Mesenchymal stem cell (in vitro differentiated cells and primary cell): ENCODE data around the gene PDE2A.
A peak's percentile ranks its signal among the peaks of the same experiment; 100 is the strongest.

Experiments used
- DNase-seq: peaks from one replicate; pipeline ENCODE4 v3.0.0-alpha.2; 2013
- H2AFZ ChIP-seq: one replicate; pipeline ENCODE4 v1.6.1; 2013; ENCODE audit warnings: low read depth, mild to moderate bottlenecking, control low read depth, inconsistent platforms, low read length, moderate library complexity
- H2AK5ac ChIP-seq: 2 replicates; pipeline ENCODE4 v1.6.1; 2013; ENCODE audit warnings: low read length, moderate library complexity, mild to moderate bottlenecking, inconsistent platforms; ENCODE audit not compliant: severe bottlenecking
- H2BK120ac ChIP-seq: one replicate; pipeline ENCODE4 v1.6.1; 2013; ENCODE audit warnings: low read depth, mild to moderate bottlenecking, inconsistent platforms, low read length, moderate library complexity
- H2BK12ac ChIP-seq, 2 experiments: one replicate each; pipeline ENCODE4 v1.6.1; 2013; ENCODE audit warnings: inconsistent platforms in 2 of 2, low read length in 2 of 2, mild to moderate bottlenecking in 2 of 2, moderate library complexity in 2 of 2, control low read depth in 1 of 2
- H2BK15ac ChIP-seq: one replicate; pipeline ENCODE4 v1.6.1; 2013; ENCODE audit warnings: mild to moderate bottlenecking, low read depth, inconsistent platforms; ENCODE audit not compliant: poor library complexity, severe bottlenecking
- H2BK5ac ChIP-seq: 2 replicates; pipeline ENCODE4 v1.6.1; 2013; ENCODE audit warnings: low read depth, mild to moderate bottlenecking, low read length, control low read depth, inconsistent platforms; ENCODE audit not compliant: poor library complexity, severe bottlenecking
- H3K14ac ChIP-seq, 2 experiments: one replicate each; pipeline ENCODE4 v1.6.1; 2013; ENCODE audit warnings: inconsistent platforms in 2 of 2, low read length in 2 of 2, control low read depth in 1 of 2, mild to moderate bottlenecking in 1 of 2, moderate library complexity in 1 of 2
- H3K18ac ChIP-seq, 2 experiments: one replicate each; pipeline ENCODE4 v1.6.1; 2013; ENCODE audit warnings: inconsistent platforms in 2 of 2, low read length in 2 of 2, control low read depth in 1 of 2, low read depth in 1 of 2, mild to moderate bottlenecking in 1 of 2
- H3K23ac ChIP-seq, 2 experiments: one replicate each; pipeline ENCODE4 v1.6.1; 2013; ENCODE audit warnings: inconsistent platforms in 2 of 2, low read length in 2 of 2, mild to moderate bottlenecking in 2 of 2, moderate library complexity in 2 of 2, control low read depth in 1 of 2
- H3K27ac ChIP-seq: 2 replicates; pipeline ENCODE4 v1.5.1; 2013; ENCODE audit warnings: mild to moderate bottlenecking, moderate library complexity, low read length, control low read depth, inconsistent platforms; ENCODE audit not compliant: poor library complexity, severe bottlenecking
- H3K27me3 ChIP-seq, 2 experiments: 2 replicates each; pipeline versions ENCODE4 v1.6.1 to v1.7.0; 2013; ENCODE audit warnings: low read length in 2 of 2, mild to moderate bottlenecking in 2 of 2, moderate library complexity in 2 of 2, control low read depth in 1 of 2, inconsistent platforms in 1 of 2; ENCODE audit not compliant: control insufficient read depth in 1 of 2, insufficient read depth in 1 of 2
- H3K36me3 ChIP-seq, 2 experiments: 2 replicates each; pipeline versions ENCODE4 v1.6.1 to v1.7.0; 2013; ENCODE audit warnings: low read length in 2 of 2, control low read depth in 1 of 2, inconsistent platforms in 1 of 2, low read depth in 1 of 2, mild to moderate bottlenecking in 1 of 2; ENCODE audit not compliant: insufficient read depth in 2 of 2, control insufficient read depth in 1 of 2
- H3K4ac ChIP-seq, 2 experiments: one replicate each; pipeline ENCODE4 v1.6.1; 2013; ENCODE audit warnings: inconsistent platforms in 2 of 2, low read length in 2 of 2, mild to moderate bottlenecking in 2 of 2, moderate library complexity in 2 of 2, control low read depth in 1 of 2, low read depth in 1 of 2
- H3K4me1 ChIP-seq: 2 replicates; pipeline ENCODE4 v1.6.1; 2013; ENCODE audit warnings: low read depth, low read length, control low read depth; ENCODE audit not compliant: control insufficient read depth, insufficient read depth
- H3K4me2 ChIP-seq: 2 replicates; pipeline ENCODE4 v1.6.1; 2013; ENCODE audit warnings: low read length, mild to moderate bottlenecking, inconsistent platforms; ENCODE audit not compliant: poor library complexity, severe bottlenecking
- H3K4me3 ChIP-seq, 2 experiments: 2 replicates each; pipeline versions ENCODE4 v1.5.1 to v1.7.0; 2013; ENCODE audit warnings: low read length in 2 of 2, mild to moderate bottlenecking in 2 of 2, control low read depth in 1 of 2, low read depth in 1 of 2; ENCODE audit not compliant: insufficient read depth in 1 of 2
- H3K79me1 ChIP-seq: replicated peaks from 2 replicates; pipeline ENCODE4 v1.6.1; 2013; ENCODE audit warnings: mild to moderate bottlenecking, control low read depth, low read length, inconsistent platforms; ENCODE audit not compliant: poor library complexity, severe bottlenecking
- H3K9ac ChIP-seq: 2 replicates; pipeline ENCODE4 v1.7.0; 2013; ENCODE audit warnings: mild to moderate bottlenecking, low read length, moderate library complexity
- H3K9me3 ChIP-seq: 2 replicates; pipeline ENCODE4 v1.7.0; 2013; ENCODE audit warnings: mild to moderate bottlenecking, low read length; ENCODE audit not compliant: control insufficient read depth
- H4K8ac ChIP-seq: one replicate; pipeline ENCODE4 v1.6.1; 2013; ENCODE audit warnings: inconsistent platforms, mild to moderate bottlenecking, low read length, moderate library complexity
- H4K91ac ChIP-seq: one replicate; pipeline ENCODE4 v1.6.1; 2013; ENCODE audit warnings: mild to moderate bottlenecking, low read length, inconsistent platforms
- WGBS: methylation state at CpG from one replicate; pipeline ENCODE4 v1.1.7; 2013; ENCODE audit warnings: mixed read lengths; 5-methylcytosine and 5-hydroxymethylcytosine counted together

PDE2A gene

DNA sequence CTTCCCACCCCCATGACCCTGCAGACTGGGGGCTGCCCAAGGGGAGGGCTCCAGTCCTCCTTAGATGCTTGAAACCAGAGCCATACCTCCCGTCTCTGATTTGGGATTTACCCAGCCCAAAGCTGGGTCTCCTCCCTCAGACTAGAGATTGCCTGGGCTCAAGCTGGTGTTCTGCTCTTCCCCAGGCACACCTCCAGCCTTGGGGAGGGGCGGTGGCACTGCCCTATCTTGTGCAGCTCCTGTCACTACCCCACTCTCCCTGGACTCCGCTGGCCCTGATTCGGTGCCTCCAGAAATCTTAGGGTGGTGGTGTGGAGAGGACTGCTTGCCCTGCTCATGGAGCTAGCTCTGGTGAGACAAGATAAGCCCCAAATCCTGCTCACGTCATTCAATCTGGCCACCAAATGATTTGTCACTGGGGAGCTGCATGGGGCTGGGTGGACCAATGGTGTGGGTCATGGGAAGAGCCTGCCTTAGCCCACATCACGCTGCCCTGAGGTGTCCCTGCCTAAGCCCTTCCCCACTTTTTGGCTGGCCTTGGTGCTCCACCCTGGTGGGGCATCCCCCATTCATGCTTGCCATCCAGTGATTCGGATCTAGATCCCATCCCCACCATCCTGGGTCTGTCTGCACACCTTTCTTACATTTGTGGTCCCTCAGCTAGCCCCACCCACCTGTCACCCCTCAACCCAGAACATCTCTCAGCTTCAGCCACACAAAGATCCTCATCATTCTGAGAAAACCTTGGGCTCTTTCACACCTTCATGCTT lies 87.7 kb downstream of the PDE2A start:
- WGBS: 74% methylated on average over 6 of the region's 7 CpGs

DNA sequence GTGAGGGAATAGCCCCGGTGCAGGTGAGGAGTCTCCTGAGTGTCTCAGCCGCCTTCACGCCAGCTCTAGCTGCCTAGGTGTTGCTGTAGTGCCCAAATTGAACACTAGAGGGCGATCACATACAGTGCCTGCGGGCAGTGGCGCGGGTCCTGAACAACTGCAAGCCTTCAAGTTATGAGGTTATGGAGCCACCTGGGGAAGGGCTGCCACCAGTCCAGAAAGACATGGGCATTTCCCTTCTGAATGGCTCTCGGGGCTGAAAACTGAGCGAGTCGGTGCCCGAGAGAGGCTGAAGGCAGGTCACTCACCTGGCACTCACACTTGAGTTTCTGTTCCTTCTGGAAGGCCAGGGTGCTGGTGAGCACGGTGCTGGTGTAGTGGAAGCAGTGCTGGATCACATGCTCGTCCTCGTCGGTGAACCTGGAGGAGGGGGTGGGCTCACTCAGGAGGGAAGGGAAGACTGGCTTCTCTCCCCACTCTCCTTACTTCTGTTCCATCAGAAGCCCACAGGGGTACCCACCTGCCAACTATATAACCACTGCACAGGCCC lies 88.4 kb downstream of the PDE2A start:
- no peaks in the 10 kb centered on the region for H3K79me1 ChIP-seq
- H3K4me3 ChIP-seq: no peak overlapping the region
- H3K4me2 ChIP-seq: no peak overlapping the region

More for the DNA sequence above, 87.7 kb downstream of the PDE2A start:
- no peak overlapping the region for H2BK5ac ChIP-seq
- peaks cover 16% of the 10 kb centered on the region for H3K4me1 ChIP-seq
- peaks cover 4% of the 10 kb centered on the region for H3K9me3 ChIP-seq
- H2BK120ac ChIP-seq: no peak overlapping the region
- H3K4me3 ChIP-seq: no peak overlapping the region
- H2AFZ ChIP-seq: no peak overlapping the region
- H2BK15ac ChIP-seq: no peak overlapping the region
- H3K23ac ChIP-seq: no peak overlapping the region
- no peaks in the 10 kb centered on the region for H3K79me1 ChIP-seq
- no peak overlapping the region for H4K91ac ChIP-seq
- H2AK5ac ChIP-seq: no peak overlapping the region
- DNase-seq: no peak
- H3K36me3 ChIP-seq: no peaks in the 10 kb centered on the region
- no peak overlapping the region for H4K8ac ChIP-seq
- H2BK12ac ChIP-seq: no peak overlapping the region
- H3K4ac ChIP-seq: no peak overlapping the region
- peaks cover 97 to 98% of the 10 kb centered on the region in 2 experiments for H3K27me3 ChIP-seq
- H3K18ac ChIP-seq: no peak overlapping the region
- no peak overlapping the region for H3K14ac ChIP-seq
- no peak overlapping the region for H3K4me2 ChIP-seq
- no peak overlapping the region for H3K27ac ChIP-seq
- H3K9ac ChIP-seq: no peak overlapping the region

DNA sequence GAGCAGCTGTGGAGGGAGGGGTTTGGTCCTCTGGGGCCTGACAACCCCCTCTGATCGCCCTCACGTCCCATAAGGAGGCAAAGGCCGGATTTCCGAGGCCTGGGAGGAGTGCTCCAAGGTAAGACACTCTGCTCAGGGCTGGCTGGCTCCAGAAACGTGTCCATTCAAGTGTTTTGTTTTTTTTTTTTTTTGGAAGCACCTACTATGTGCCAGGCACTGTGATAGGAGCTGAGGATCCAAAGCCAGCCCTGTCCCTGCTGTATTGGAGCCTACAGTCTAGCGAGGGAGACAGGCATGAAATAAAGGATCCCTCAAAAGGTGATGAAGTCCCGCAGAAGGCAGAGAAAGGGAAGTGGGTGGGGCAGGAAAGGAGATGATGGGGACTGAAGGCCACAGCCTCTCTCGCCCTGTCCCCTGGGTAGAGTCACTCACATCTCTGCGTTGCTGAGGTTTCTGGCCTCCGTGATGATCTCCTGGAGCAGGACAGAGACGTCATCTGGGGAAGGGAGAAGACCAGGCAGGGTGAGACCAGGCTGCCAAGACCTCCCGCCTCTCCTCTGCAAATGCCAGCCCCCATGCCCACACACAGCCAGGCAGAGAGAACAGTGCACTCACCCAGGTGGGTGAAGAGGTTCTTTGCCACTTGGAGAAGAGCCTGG lies 89.2 kb downstream of the PDE2A start:
- Histone ChIP-seq H2BK5ac (no peak overlapping the region), H3K23ac (no peak overlapping the region), H3K14ac (no peak overlapping the region), H3K18ac (no peak overlapping the region), H2AFZ (no peak overlapping the region), H4K8ac (no peak overlapping the region), H3K9me3 (peaks cover 4% of the 10 kb centered on the region), H3K27me3 (peaks cover 97 to 100% of the 10 kb centered on the region in 2 experiments), H3K4me3 (peak overlapping the region in 1 of 2 experiments; percentile 39), H3K4me2 (no peak overlapping the region), H3K79me1 (no peaks in the 10 kb centered on the region), H3K9ac (no peak overlapping the region), H3K4ac (no peak overlapping the region), H3K4me1 (peaks cover 10% of the 10 kb centered on the region), H2BK12ac (no peak overlapping the region), H2BK15ac (no peak overlapping the region), H2BK120ac (no peak overlapping the region), H2AK5ac (no peak overlapping the region), H3K36me3 (no peaks in the 10 kb centered on the region), H3K27ac (no peak overlapping the region), H4K91ac (no peak overlapping the region)
- DNase-seq: no peak
- WGBS: 56% methylated on average over 8 of the region's 12 CpGs

More for the DNA sequence above, 88.4 kb downstream of the PDE2A start:
- Histone ChIP-seq H3K18ac (no peak overlapping the region), H3K4ac (no peak overlapping the region), H3K14ac (no peak overlapping the region), H2AFZ (no peak overlapping the region), H2AK5ac (no peak overlapping the region), H2BK5ac (no peak overlapping the region), H3K9ac (no peak overlapping the region), H3K27me3 (peaks cover 97 to 98% of the 10 kb centered on the region in 2 experiments), H2BK15ac (no peak overlapping the region), H3K27ac (no peak overlapping the region), H3K23ac (no peak overlapping the region), H3K36me3 (no peaks in the 10 kb centered on the region), H4K91ac (no peak overlapping the region), H3K4me1 (peaks cover 16% of the 10 kb centered on the region), H2BK120ac (no peak overlapping the region), H2BK12ac (no peak overlapping the region), H3K9me3 (peaks cover 4% of the 10 kb centered on the region), H4K8ac (no peak overlapping the region)
- peak; percentile 52 for DNase-seq
- 7% methylated on average over 11 of the region's 15 CpGs for WGBS

DNA sequence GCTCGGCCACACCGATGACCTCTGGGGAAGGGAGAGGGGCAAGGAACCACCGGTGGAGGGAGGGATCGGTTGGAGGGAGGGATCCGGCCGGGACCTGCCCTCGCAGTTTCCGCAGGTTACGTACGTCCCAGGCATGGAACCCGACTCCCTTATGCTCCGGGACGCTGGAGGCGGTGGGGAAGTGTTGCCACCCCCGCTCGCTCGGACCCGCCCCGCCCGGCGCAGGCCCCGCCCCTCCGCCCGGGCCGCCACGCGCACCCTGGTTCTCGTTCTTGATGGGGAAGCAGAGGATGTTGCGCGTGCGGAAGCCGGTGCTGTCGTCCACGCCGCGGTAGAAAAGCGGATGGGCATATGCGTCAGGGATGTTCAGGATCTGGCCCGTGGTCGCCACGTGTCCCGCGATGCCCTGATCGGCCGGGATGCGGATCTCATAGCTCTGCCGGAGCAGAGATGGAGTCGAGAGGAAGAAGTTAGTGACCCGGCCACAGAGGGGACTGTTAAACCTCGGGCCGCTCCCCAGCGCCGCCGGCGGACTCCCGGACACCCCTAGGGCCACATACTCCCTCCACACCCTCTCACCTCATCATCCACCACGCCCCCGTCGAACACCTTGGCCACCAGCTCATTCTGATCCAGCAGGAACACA lies 89.8 kb downstream of the PDE2A start:
- H3K4me1 ChIP-seq: peaks cover 6% of the 10 kb centered on the region
- no peak overlapping the region for H3K9ac ChIP-seq
- no peak overlapping the region for H2BK12ac ChIP-seq
- H2BK120ac ChIP-seq: no peak overlapping the region
- no peak overlapping the region for H3K27ac ChIP-seq
- H4K91ac ChIP-seq: no peak overlapping the region
- H3K36me3 ChIP-seq: no peaks in the 10 kb centered on the region
- peak overlapping the region in 1 of 2 experiments; percentile 39 for H3K4me3 ChIP-seq
- H3K14ac ChIP-seq: no peak overlapping the region
- peaks cover 97 to 100% of the 10 kb centered on the region in 2 experiments for H3K27me3 ChIP-seq
- DNase-seq: no peak
- H2AFZ ChIP-seq: no peak overlapping the region
- H2AK5ac ChIP-seq: no peak overlapping the region
- H3K79me1 ChIP-seq: no peaks in the 10 kb centered on the region
- H3K4me2 ChIP-seq: no peak overlapping the region
- H3K9me3 ChIP-seq: peaks cover 4% of the 10 kb centered on the region
- H3K18ac ChIP-seq: no peak overlapping the region
- H2BK5ac ChIP-seq: no peak overlapping the region
- 33% methylated on average over 45 of the region's 59 CpGs for WGBS
- no peak overlapping the region for H3K4ac ChIP-seq
- H2BK15ac ChIP-seq: no peak overlapping the region
- H4K8ac ChIP-seq: no peak overlapping the region
- no peak overlapping the region for H3K23ac ChIP-seq
